GM23338 (cell line): ENCODE results near the gene MERTK.

ENCODE experiments used
- CREB1 ChIP-seq: fragments of 250-450 bp; sonication (Bioruptor Pico); IDR thresholded peaks from 2 replicates; pipeline ENCODE4 v1.5.0; 2020; ENCODE audit warnings: low read depth, mild to moderate bottlenecking, moderate library complexity
- CTCF ChIP-seq, 2 experiments: fragments of 200-600 bp in 1 of 2; sonication (generic) in 1 of 2; conservative IDR thresholded peaks; 2 replicates each; pipeline versions ENCODE4 v1.5.1 to v1.6.1; 2016 to 2017; ENCODE audit warnings: antibody characterized with exemption in 2 of 2, low read depth in 2 of 2, mild to moderate bottlenecking in 2 of 2, moderate library complexity in 1 of 2
- ETS1 ChIP-seq: IDR thresholded peaks from 2 replicates; pipeline ENCODE4 v1.6.1; 2016; ENCODE audit warnings: antibody characterized with exemption
- EZH2 ChIP-seq: fragments of 200-600 bp; sonication (generic); IDR thresholded peaks from one replicate; pipeline ENCODE4 v1.8.0; 2017; ENCODE audit warnings: antibody characterized with exemption, mild to moderate bottlenecking, low read depth; ENCODE audit not compliant: unreplicated experiment
- EZH2phosphoT487 ChIP-seq: fragments of 200-600 bp; sonication (generic); IDR thresholded peaks from one replicate; pipeline ENCODE4 v1.8.1; 2018; ENCODE audit warnings: antibody characterized with exemption; ENCODE audit not compliant: unreplicated experiment
- JUNB ChIP-seq: IDR thresholded peaks from one replicate; pipeline ENCODE4 v1.6.1; 2016; ENCODE audit warnings: antibody characterized with exemption; ENCODE audit not compliant: unreplicated experiment
- NANOG ChIP-seq: IDR thresholded peaks from 2 replicates; pipeline ENCODE4 v1.6.1; 2016; ENCODE audit warnings: antibody characterized with exemption, borderline replicate concordance
- POLR2AphosphoS5 ChIP-seq: IDR thresholded peaks from 2 replicates; pipeline ENCODE4 v1.6.1; 2016; ENCODE audit warnings: antibody characterized with exemption, low read depth
- REST ChIP-seq: IDR thresholded peaks from one replicate; pipeline ENCODE4 v1.6.1; 2018; ENCODE audit warnings: antibody characterized with exemption; ENCODE audit not compliant: unreplicated experiment
- STAT1 ChIP-seq: IDR thresholded peaks from one replicate; pipeline ENCODE4 v1.6.1; 2016; ENCODE audit warnings: antibody characterized with exemption; ENCODE audit not compliant: unreplicated experiment
- ZNF462 ChIP-seq: fragments of 250-450 bp; sonication (Bioruptor Pico); IDR thresholded peaks from 2 replicates; pipeline ENCODE4 v1.5.0; 2020; ENCODE audit warnings: mild to moderate bottlenecking, moderate library complexity

GRCh38 chr2:111950236-111950635, 51.8 kb downstream of the MERTK start:
- TF ChIP-seq EZH2 (no peak), REST (no peak), CREB1 (CRISPR knock-in tag) (no peak), POLR2AphosphoS5 (no peak), JUNB (no peak), CTCF (conservative IDR thresholded peaks at IDR 0.05; ENCODE audit: low read depth in 2 of 2) (no peak), NANOG (no peak), STAT1 (no peak), EZH2phosphoT487 (no peak), ETS1 (no peak), ZNF462 (CRISPR knock-in tag) (no peak)
